Thyroid gland (tissue), 4 donors: ENCODE results near the gene PALM3.

ENCODE experiments used
- POLR2A ChIP-seq, 2 donors: fragments of 450-650 bp; IDR thresholded peaks; one replicate each; pipeline ENCODE4 v1.6.1; 2017; ENCODE audit warnings: antibody characterized with exemption in 2 of 2, mild to moderate bottlenecking in 2 of 2, moderate library complexity in 1 of 2
- TF ChIP-seq, protein P1 (sequence below), 6 experiments: fragments of 200-600 bp in 3 of 6; fragments of 450-650 bp in 3 of 6; sonication (generic) in 3 of 6; IDR thresholded peaks; one replicate each; pipeline ENCODE4 v1.5.1; 2016 to 2019; ENCODE audit warnings: antibody characterized with exemption in 6 of 6, mild to moderate bottlenecking in 2 of 6, inconsistent platforms in 1 of 6, moderate library complexity in 1 of 6

DNA sequence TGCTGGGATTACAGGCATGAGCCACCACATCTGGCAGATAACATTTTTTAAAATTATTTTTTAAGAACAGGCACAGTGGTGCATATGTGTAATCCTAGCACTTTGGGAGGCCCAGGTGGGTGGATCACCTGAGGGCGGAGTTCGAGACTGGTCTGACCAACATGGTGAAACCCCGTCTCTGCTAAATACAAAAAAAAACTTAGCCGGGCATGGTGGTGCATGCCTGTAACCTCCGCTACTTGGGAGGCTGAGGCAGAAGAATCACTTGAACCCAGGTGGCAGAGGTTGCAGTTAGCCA, 631 bp upstream of the PALM3 start:
- TF ChIP-seq POLR2A (IDR thresholded peaks at IDR 0.05): no peak
- TF ChIP-seq, protein P1, sequence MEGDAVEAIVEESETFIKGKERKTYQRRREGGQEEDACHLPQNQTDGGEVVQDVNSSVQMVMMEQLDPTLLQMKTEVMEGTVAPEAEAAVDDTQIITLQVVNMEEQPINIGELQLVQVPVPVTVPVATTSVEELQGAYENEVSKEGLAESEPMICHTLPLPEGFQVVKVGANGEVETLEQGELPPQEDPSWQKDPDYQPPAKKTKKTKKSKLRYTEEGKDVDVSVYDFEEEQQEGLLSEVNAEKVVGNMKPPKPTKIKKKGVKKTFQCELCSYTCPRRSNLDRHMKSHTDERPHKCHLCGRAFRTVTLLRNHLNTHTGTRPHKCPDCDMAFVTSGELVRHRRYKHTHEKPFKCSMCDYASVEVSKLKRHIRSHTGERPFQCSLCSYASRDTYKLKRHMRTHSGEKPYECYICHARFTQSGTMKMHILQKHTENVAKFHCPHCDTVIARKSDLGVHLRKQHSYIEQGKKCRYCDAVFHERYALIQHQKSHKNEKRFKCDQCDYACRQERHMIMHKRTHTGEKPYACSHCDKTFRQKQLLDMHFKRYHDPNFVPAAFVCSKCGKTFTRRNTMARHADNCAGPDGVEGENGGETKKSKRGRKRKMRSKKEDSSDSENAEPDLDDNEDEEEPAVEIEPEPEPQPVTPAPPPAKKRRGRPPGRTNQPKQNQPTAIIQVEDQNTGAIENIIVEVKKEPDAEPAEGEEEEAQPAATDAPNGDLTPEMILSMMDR (IDR thresholded peaks at IDR 0.05): no peak
